Endothelial cell of umbilical vein (primary cell): ENCODE measurements around the gene MON1A. TPM values are rescaled to one million over a fixed set of nuclear protein-coding genes. Genes with fewer than 3 reads are reported as not detected.

Experiments used
- BruUV-seq: library from RNA; stranded (reverse); fragments of 400-500 nt; replicated peaks from 2 replicates; lab custom pipeline; 2021; lab: Mats Ljungman, UMichigan
- CTCF ChIA-PET: fragments of 300-600, 350-600 bp; sonication (Branson Sonifier 250); formaldehyde crosslinking; loops from one replicate; lab custom pipeline; 2021; ENCODE audit warnings: antibody characterized with exemption, inconsistent platforms; lab: Charles Lee
- POLR2A ChIA-PET: fragments of 300-600, 350-600 bp; sonication (Branson Sonifier 250); formaldehyde crosslinking; loops from one replicate; lab custom pipeline; 2021; ENCODE audit warnings: antibody characterized with exemption, inconsistent platforms; lab: Charles Lee
- DNase-seq: peaks from one replicate; pipeline ENCODE4 v3.0.0-alpha.2; 2011; ENCODE audit warnings: low read depth, low spot score
- FAIRE-seq: peaks from 2 replicates; lab custom pipeline; 2011; peaks lifted over from hg19 to GRCh38; lab: Jason Lieb, UNC
- H2AFZ ChIP-seq: 2 replicates; pipeline ENCODE4 v1.6.0; 2012; ENCODE audit warnings: low read depth, low read length, control low read depth, inconsistent platforms
- H3K27ac ChIP-seq: 2 replicates; pipeline ENCODE4 v1.5.1; 2011; ENCODE audit warnings: low read depth, mild to moderate bottlenecking, control low read depth, low read length, moderate library complexity; ENCODE audit not compliant: insufficient read depth
- H3K27me3 ChIP-seq, 2 experiments: 2 replicates each; pipeline versions ENCODE4 v1.6.0 to v1.6.1; 2011; ENCODE audit warnings: low read length in 2 of 2, mixed read lengths in 1 of 2; ENCODE audit not compliant: control insufficient read depth in 2 of 2, insufficient read depth in 2 of 2
- H3K36me3 ChIP-seq, 2 experiments: 2 replicates in 1 of 2; 3 replicates in 1 of 2; pipeline ENCODE4 v1.5.1; 2011; ENCODE audit warnings: low read length in 2 of 2, mild to moderate bottlenecking in 1 of 2, moderate library complexity in 1 of 2; ENCODE audit not compliant: control insufficient read depth in 2 of 2, insufficient read depth in 2 of 2; ENCODE audit errors: extremely low read depth in 1 of 2
- H3K4me1 ChIP-seq: 3 replicates; pipeline ENCODE4 v1.5.1; 2011; ENCODE audit warnings: mild to moderate bottlenecking, low read length; ENCODE audit not compliant: control insufficient read depth, insufficient read depth; ENCODE audit errors: extremely low read depth
- H3K4me2 ChIP-seq: 2 replicates; pipeline ENCODE4 v1.6.1; 2011; ENCODE audit warnings: low read length, control low read depth, mixed read lengths; ENCODE audit not compliant: insufficient read depth
- H3K4me3 ChIP-seq, 3 experiments: fragments of 200-600 bp in 1 of 3; sonication (generic), shearing (Covaris generic) in 1 of 3; replicated peaks in 1 of 3; 2 replicates each; pipeline ENCODE4 v1.5.1; 2011 to 2016; ENCODE audit warnings: control low read depth in 3 of 3, low read length in 3 of 3, mild to moderate bottlenecking in 2 of 3, inconsistent platforms in 1 of 3, low read depth in 1 of 3, moderate library complexity in 1 of 3; ENCODE audit not compliant: insufficient read depth in 1 of 3
- H3K79me2 ChIP-seq: 2 replicates; pipeline ENCODE4 v1.6.0; 2012; ENCODE audit warnings: low read length, inconsistent platforms; ENCODE audit not compliant: control insufficient read depth, insufficient read depth
- H3K9ac ChIP-seq: replicated peaks from 2 replicates; pipeline ENCODE3; 2011; ENCODE audit warnings: low read length, control low read depth; ENCODE audit not compliant: insufficient read depth; ENCODE audit errors: extremely low read depth
- H3K9me1 ChIP-seq: replicated peaks from 3 replicates; pipeline ENCODE4 v1.6.0; 2011; ENCODE audit warnings: mild to moderate bottlenecking, low read length; ENCODE audit not compliant: control insufficient read depth, insufficient read depth; ENCODE audit errors: extremely low read depth
- H3K9me3 ChIP-seq: replicated peaks from 2 replicates; pipeline ENCODE4 v1.5.1; 2012; ENCODE audit warnings: low read length, inconsistent platforms; ENCODE audit not compliant: control insufficient read depth, insufficient read depth
- H4K20me1 ChIP-seq: replicated peaks from 2 replicates; pipeline ENCODE3; 2011; ENCODE audit warnings: mild to moderate bottlenecking, low read length; ENCODE audit not compliant: control insufficient read depth, insufficient read depth; ENCODE audit errors: extremely low read depth
- EZH2 ChIP-seq: IDR thresholded peaks from 2 replicates; pipeline ENCODE4 v1.6.1; 2012; ENCODE audit warnings: borderline replicate concordance, low read depth, mild to moderate bottlenecking, moderate library complexity, low read length, inconsistent platforms; ENCODE audit not compliant: severe bottlenecking
- FOS ChIP-seq: IDR thresholded peaks from 2 replicates; pipeline ENCODE4 v1.6.1; 2011; ENCODE audit warnings: mild to moderate bottlenecking, low read length, moderate library complexity, borderline replicate concordance; ENCODE audit not compliant: insufficient read depth
- GATA2 ChIP-seq: IDR thresholded peaks from 2 replicates; pipeline ENCODE4 v1.7.0; 2011; ENCODE audit warnings: low read depth, mild to moderate bottlenecking, moderate library complexity, mixed read lengths, low read length; ENCODE audit not compliant: insufficient read length, insufficient read depth
- JUN ChIP-seq: IDR thresholded peaks from 2 replicates; pipeline ENCODE4 v1.6.1; 2011; ENCODE audit warnings: borderline replicate concordance, low read depth; ENCODE audit not compliant: insufficient read length, insufficient read depth
- MYC ChIP-seq: IDR thresholded peaks from one replicate; pipeline ENCODE4 v1.6.1; 2011; ENCODE audit warnings: mild to moderate bottlenecking, low read depth, low read length
- POLR2A ChIP-seq: IDR thresholded peaks from 2 replicates; pipeline ENCODE4 v1.6.1; 2012; ENCODE audit warnings: low read depth, mild to moderate bottlenecking, control low read depth, low read length
- POLR2AphosphoS5 ChIP-seq: IDR thresholded peaks from 2 replicates; pipeline ENCODE4 v1.6.1; 2012; ENCODE audit warnings: low read depth, mild to moderate bottlenecking, control low read depth, low read length, moderate library complexity; ENCODE audit not compliant: insufficient read depth
- dilution Hi-C: fragments of 300-500 bp; cut with MboI; formaldehyde crosslinking; loops from one replicate; pipeline ENCODE4 v1.15.0; 2019; ENCODE audit warnings: low sequenced_read_pairs; ENCODE audit not compliant: extremely low pct_ligation_motif_present
- intact Hi-C: fragments of 100-400 bp; cut with micrococcal nuclease; formaldehyde crosslinking; loops from one replicate; pipeline ENCODE4 v1.10.0; 2022
- polyA plus RNA-seq, 4 experiments: library from polyadenylated mRNA; depleted of rRNA in 3 of 4; stranded (reverse) in 3 of 4; unstranded in 1 of 4; fragments of >200 nt; gene quantifications; 2 replicates each; pipeline versions ENCODE4 v1.2.1 to v1.2.3, GENCODE V29; 2011 to 2012; ENCODE audit warnings: missing spikeins in 1 of 4
- total RNA-seq: library from RNA; stranded (reverse); gene quantifications from 2 replicates; pipeline ENCODE4 v1.2.3, GENCODE V29; 2021
- TF ChIP-seq, protein P1 (sequence below), 2 donors: IDR thresholded peaks; 1 replicate in 1 of 2; 2 replicates in 1 of 2; pipeline ENCODE4 v1.5.1; 2011; ENCODE audit warnings: low read length in 2 of 2, mild to moderate bottlenecking in 2 of 2, moderate library complexity in 2 of 2, control low read depth in 1 of 2, inconsistent platforms in 1 of 2, low read depth in 1 of 2; ENCODE audit not compliant: insufficient read depth in 1 of 2; ENCODE audit errors: extremely low read depth in 1 of 2
- TF ChIP-seq, protein P2 (sequence below): IDR thresholded peaks from 2 replicates; pipeline ENCODE4 v1.6.1; 2011; ENCODE audit not compliant: insufficient read depth, insufficient read length

Gene MON1A
- total and polyA plus RNA-seq, 2 donors (not counting 3 experiments of a cell fraction or from before 2014, with no cell fraction given): 17.5 to 31.1 TPM

GRCh38 chr3:49900491-49901153 lies 29.0 kb downstream of the MON1A start:
- no peaks in the 10 kb centered on the region for H3K36me3 ChIP-seq
- POLR2A ChIA-PET: no interaction called here
- BruUV-seq: no TSS peak
- no peaks in the 10 kb centered on the region for H3K9me3 ChIP-seq
- H3K79me2 ChIP-seq: no peaks in the 10 kb centered on the region
- no peak overlapping the region for H3K9ac ChIP-seq
- no peak overlapping the region for H3K27ac ChIP-seq
- TF ChIP-seq POLR2A (no peak), MYC (no peak), POLR2AphosphoS5 (no peak), FOS (no peak), JUN (no peak), GATA2 (no peak), EZH2 (no peak)
- TF ChIP-seq, protein P1, sequence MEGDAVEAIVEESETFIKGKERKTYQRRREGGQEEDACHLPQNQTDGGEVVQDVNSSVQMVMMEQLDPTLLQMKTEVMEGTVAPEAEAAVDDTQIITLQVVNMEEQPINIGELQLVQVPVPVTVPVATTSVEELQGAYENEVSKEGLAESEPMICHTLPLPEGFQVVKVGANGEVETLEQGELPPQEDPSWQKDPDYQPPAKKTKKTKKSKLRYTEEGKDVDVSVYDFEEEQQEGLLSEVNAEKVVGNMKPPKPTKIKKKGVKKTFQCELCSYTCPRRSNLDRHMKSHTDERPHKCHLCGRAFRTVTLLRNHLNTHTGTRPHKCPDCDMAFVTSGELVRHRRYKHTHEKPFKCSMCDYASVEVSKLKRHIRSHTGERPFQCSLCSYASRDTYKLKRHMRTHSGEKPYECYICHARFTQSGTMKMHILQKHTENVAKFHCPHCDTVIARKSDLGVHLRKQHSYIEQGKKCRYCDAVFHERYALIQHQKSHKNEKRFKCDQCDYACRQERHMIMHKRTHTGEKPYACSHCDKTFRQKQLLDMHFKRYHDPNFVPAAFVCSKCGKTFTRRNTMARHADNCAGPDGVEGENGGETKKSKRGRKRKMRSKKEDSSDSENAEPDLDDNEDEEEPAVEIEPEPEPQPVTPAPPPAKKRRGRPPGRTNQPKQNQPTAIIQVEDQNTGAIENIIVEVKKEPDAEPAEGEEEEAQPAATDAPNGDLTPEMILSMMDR (IDR thresholded peaks at IDR 0.05; ENCODE audit: extremely low read depth in 1 of 2, insufficient read depth in 1 of 2, low read depth in 1 of 2, low read length in 2 of 2): no peak
- TF ChIP-seq, protein P2, sequence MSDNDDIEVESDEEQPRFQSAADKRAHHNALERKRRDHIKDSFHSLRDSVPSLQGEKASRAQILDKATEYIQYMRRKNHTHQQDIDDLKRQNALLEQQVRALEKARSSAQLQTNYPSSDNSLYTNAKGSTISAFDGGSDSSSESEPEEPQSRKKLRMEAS: no peak
- no peaks in the 10 kb centered on the region for H3K9me1 ChIP-seq
- CTCF ChIA-PET: interaction anchor here (0.7 to 5.5 kb wide), 11 partner anchors 12 to 363 kb away, joined by 3 to 65 read pairs (median 5); partner anchors contain the start of gene INKA1
- intact Hi-C loops (no loop called here), dilution Hi-C loops (no loop called here)
- H3K4me3 ChIP-seq: no peak overlapping the region
- no peak for DNase-seq
- no peak overlapping the region for H2AFZ ChIP-seq
- H3K4me1 ChIP-seq: peaks cover 8% of the 10 kb centered on the region
- H3K4me2 ChIP-seq: no peak overlapping the region
- FAIRE-seq: no peak
- no peaks in the 10 kb centered on the region for H4K20me1 ChIP-seq
- no peaks in the 10 kb centered on the region for H3K27me3 ChIP-seq
